Stimulated activated CD8-positive, alpha-beta memory T cell treated with anti-CD3 and anti-CD28 coated beads, Interleukin-7, amount 100 ng/mL, for 48 hours (primary cell): ENCODE measurements around the gene LRRC59.
A peak's percentile ranks its signal among the peaks of the same experiment; 100 is the strongest.

ENCODE experiments used
- DNase-seq, 2 donors: peaks; one replicate each; pipeline ENCODE4 v3.0.0-alpha.2; 2020; ENCODE audit warnings: low read depth in 1 of 2; ENCODE audit errors: extremely low read depth in 1 of 2

LRRC59 gene

DNA sequence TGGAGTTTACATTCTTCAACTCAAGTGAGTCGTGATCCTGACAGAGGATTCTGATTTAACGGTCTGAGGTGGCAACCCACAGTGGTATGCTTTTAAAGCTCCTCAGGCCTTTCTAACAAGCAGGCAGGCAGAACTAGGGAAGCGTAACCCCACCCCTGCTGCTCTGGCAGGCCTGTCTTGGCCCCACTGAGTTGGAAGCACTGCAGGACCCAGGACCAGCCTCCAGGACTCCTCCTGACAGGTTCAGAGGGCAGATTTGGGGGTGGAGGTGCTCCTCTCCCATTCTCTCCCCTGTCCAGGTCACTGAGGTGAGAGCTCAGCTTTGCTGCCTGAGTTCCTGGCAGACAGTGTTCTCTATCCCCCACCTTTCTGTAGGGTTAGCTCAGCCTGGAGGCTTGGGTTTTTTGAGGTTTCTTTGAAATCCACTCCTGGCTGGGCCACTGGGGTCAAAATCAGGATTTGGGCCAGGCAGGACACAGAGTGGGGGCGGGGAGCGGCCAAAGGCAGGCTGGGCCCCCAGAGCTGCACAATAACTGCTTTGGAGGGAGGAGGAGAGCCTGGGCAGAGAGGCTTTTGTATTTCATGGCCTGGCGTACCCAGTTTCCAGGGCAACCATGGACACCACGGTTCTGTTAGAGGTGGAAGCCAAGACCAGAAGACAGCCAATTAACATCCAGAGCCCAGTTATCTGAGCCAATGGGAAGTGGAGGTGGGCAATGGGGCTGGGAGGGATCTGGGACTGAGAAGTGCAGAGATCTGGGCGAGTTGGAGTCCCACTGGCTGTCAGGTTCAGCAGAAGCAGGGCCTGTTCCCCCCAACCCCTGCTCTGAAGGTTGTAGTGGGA is 33.9 kb downstream of the LRRC59 start:
- no peak for DNase-seq

DNA sequence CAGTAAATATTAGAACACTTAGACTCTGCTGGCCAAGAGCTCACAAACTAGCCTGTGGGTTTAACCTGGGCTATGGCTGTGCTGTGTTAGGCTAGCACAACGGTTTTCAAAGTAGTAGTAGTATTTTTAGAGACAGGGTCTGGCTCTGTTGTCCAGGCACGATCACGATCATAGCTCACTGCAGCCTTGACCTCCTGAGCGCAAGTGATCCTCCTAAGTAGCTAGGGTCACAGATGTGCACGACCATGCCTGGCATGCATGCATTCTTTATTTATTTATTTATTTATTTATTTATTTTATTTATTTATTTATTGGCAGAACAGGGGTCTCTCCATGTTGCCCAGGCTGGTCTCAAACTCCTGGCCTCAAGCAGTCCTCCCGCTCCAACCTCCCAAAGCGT is 34.7 kb downstream of the LRRC59 start:
- DNase-seq: no peak

DNA sequence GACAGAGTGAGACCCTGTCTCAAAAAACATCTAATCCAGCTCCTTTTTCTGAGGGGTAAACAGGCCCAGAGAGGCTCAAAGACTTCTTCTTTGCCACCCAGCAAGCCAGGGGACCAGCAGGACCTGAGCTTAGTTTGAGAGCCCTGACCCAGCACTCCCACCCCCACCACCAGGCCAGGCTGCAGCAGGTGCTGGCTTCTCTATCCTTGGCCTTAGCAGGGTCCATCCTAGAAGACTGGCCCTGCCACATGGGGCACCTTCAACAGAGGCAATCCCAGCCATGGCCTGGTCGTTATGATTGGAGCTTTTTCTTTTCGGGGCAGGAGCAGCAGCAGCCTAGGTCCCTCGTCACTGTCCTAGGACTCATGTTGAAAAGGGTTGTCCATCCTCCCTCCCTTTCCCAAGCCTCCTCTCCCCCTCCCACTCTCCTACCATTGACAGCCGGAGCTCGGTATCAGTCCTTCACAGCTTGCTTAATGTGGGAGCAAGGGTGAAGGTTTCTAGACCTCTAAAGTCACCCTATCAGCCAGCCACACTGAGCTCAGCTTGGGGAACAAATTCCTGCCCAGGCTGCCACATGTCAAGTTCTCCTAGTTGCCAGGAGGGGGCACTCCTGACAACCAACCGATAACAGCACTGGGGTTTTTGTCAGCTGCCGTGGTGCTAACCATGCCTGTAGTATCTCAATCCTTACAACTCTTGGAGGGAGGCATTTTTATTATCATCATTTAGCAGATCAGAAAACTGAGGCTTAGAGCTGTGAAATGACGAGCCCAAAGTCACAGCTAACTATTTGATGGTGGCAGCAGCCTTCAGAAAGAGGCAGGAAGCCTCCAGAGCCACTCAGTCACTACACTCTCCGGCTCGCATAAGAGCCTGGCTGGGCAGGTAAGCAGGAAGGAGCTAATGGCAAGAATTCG is 35.5 kb downstream of the LRRC59 start:
- peak in 1 of 2 donors; percentile 25 for DNase-seq

DNA sequence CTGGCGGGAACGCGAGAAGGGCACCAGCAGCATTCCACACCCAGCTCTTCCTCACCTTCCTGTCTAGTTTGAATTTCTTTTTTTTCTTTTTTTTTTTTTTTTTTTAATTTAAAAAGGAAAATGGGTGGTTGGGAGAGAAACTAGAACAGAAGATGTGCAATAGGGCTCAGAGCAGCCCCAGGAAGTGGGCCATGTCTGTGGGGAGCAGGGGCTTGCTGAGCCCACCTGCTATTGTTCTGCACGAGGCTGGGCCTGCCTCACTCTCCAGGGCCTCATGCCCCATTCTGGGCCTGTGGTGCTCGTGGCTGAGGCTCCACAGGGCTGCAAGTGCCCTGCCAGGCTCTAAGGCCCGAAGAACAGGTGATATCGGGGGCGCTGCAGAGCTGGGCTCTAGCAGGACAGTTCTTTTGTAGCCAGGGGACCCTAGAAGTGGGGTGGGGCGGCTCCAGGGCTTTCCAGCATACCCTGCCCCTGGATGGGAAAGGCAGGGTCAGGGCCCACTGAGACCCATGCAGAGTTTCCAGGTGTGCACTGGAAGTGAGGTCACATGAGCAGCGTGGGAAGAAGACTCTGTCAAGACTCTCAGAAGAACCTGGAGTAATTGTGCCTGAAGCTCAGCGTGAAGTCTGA is 36.7 kb downstream of the LRRC59 start:
- DNase-seq: no peak

DNA sequence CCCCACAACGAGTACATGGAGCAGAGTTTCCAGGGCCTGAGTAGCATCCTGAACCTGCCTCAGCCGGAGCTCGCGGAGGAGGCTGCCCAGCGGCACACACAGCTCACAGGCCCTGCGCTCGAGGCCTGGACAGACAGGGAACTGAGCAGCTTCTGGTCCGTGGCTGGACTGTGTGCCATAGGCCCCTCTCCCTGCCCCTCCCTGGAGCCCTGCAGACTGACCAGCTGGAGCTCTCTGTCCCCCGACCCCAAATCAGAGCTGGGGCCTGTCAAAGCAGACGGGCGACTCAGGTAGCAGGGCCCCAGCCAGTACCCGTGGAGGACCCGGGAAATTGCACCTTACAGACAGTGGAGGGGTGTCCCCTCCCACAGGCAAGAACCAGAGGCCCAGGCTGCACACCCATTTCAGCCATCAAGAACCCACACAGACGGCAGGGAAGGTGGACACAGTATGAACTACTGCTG is 37.3 kb downstream of the LRRC59 start:
- no peak for DNase-seq

DNA sequence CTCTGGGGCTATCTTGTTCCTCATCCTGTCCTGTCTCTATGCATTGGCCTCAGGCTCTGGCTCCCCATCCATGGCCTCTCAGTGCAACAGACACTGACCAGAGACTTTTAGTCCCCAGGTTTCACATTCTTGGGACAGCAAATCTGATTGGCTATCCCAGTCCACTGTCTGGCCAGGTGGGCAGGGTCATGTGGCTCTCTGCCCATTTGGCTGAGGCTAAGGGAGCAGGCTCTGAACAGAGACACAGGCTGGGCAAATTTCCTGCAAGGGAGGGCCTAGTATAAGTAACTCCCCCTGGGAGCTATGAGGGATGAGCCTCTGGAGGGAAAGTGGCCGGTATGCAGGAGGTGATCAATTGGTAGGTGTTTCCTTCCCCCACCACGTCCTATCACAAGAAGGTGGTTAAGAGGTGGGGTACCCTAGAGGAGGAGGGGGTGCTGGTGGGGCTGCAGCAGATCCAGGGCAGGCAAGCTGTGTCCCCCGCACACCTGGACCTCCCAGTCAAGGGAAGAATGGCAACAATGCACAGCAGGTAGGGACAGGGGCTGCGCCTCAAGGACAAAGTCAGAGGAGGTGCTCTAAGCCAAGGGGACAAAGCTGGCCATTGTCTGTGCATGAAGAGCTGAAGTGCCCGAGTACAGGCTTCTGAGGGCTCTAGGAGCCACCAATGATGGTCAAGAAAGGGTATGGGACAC is 38.2 kb downstream of the LRRC59 start:
- no peak for DNase-seq

DNA sequence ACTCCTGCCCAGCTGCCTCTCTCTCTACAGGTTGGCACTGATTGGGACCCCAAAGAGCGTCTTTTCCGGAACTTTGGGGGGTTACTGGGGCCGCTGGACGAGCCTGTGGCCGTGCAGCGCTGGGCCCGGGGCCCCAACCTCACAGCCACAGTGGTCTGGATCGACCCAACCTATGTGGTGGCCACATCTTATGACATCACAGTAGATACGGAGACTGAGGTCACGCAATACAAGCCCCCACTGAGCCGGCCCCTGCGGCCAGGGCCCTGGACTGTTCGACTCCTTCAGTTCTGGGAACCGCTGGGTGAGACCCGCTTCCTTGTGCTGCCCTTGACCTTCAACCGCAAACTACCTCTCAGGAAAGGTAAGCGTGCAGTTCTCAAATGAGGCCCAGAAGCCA is 39.1 kb downstream of the LRRC59 start:
- no peak for DNase-seq

DNA sequence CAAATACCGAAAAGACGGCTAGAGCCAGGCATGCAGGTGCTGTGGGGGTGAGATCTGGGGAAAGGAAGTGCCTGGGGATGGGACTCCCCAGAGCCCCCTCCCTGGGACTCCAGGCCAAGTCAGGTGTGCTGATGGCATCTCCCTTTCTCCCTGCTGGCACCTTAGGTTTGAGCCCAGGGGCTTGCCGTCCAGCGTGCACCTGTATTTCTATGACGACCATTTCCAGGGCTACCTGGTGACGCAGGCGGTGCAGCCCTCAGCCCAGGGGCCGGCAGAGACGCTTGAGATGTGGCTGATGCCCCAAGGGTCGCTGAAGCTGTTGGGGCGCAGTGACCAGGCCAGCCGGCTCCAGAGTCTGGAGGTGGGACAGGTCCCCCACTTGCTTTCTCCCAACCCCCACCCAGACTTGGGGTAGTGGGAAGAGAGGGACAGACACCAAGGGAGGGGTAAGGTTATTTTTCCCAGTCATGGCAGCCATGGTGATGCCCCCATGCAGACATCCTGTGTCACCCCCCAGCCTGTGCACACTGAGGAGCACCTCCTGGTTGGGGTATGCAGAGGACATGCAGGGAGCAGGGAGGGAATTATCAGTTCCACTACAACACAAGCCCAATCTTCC is 40.3 kb downstream of the LRRC59 start:
- DNase-seq: no peak

DNA sequence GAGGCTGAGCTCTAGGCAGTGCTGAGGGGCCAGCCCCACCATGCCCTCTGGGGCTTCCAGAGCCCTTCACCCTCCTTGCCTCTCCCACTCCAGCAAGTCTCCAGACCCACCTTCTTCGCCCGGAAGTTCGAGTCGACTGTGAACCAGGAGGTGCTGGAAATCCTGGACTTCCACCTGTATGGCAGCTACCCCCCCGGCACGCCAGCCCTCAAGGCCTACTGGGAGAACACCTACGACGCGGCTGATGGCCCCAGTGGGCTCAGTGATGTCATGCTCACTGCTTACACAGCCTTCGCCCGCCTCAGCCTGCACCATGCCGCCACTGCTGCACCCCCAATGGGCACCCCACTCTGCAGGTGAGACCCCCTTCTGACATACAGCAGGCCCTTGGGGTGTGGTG is 40.9 kb downstream of the LRRC59 start:
- DNase-seq: no peak

DNA sequence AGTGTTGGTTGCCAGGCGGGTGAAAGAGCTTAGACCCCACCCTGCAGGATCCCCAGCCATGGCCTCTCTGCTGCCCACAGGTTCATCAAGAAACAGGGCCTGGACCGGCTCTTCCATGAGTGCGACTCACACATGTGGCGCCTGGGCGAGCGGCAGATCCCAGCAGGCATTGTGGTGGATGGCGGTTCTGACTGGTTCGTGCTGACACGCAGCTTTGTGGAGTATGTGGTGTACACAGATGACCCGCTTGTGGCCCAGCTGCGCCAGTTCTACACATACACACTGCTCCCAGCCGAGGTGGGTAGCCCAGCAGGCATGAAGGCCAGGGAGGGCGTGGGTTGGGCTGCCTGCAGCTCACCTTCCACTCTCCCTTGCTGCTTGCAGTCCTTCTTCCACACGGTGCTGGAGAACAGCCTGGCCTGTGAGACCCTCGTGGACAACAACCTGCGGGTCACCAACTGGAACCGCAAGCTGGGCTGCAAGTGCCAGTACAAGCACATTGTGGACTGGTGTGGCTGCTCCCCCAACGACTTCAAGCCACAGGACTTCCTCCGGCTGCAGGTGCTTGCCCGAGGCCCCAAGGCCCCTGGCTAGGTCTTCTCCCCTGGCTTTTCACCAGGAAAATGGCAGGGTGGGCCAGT is 41.5 kb downstream of the LRRC59 start:
- DNase-seq: no peak

DNA sequence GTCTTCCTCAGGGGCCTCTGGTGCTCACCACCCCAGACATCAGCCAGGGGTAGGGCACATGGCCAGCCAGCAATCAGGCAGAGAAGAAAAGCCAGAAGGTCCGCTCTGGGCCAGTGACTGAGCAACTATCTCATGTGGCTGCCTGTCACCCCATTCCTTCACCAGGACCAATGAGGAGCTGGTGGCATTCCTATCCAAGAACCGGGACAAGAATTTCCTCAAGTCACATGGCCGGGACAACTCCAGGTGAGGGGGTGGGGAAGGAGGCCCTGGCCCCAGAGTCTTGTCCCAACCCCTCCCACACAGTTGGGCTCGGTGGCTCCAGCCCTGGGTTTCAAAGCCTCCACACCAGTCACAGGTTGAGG is 42.0 kb downstream of the LRRC59 start:
- DNase-seq: no peak

DNA sequence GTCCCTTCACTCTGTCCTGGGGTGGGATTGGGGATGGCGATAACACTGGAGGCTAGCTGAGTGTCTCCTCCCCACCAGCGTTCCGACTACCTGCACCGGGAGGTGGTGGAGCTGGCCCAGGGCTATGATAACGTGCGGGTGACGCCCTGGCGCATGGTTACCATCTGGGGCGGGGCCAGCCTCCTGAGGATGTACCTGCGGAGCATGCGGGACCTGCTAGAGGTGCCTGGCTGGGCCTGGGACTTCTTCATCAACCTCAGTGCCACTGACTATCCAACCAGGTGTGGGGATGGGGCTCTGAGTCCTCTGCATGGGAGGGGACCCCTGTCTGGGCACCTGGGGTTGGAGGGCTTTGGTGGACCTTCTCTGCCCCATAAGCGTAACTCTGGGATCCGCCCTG is 42.5 kb downstream of the LRRC59 start:
- no peak for DNase-seq

DNA sequence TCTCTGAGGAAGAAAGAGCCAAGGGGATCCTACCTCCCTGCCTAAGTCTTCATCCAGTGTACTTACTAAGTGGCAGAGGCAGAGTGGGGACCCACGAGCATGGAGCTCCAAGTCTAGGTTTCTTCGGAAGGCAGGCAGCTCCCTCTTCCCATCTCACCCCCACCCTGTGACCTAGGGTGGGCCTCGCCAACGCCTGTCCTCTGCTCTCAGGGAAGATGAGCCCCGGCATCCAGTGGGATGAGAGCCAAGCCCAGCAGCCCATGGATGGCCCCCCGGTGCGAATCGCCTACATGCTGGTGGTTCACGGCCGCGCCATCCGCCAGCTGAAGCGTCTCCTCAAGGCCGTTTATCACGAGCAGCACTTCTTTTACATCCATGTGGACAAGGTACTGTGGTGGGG is 43.1 kb downstream of the LRRC59 start:
- DNase-seq: no peak

DNA sequence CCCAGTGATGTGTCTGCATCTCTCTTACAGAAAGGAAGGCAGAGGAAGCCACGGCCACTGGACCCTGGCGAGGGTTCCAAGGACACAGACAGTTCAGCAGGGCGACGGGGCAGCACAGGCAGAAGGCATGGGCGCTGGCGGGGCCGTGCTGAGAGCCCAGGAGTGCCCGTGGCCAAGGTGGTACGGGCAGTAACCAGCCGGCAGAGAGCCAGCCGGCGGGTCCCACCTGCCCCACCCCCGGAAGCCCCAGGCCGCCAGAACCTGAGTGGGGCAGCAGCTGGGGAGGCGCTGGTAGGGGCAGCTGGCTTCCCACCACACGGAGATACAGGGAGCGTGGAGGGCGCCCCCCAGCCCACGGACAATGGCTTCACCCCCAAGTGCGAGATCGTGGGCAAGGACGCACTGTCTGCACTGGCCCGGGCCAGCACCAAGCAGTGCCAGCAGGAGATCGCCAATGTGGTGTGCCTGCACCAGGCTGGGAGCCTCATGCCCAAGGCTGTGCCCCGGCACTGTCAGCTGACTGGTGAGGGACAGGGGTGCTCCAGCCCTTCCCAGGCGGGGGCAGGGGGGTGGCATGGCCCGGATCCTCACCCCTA is 43.6 kb downstream of the LRRC59 start:
- no peak for DNase-seq

DNA sequence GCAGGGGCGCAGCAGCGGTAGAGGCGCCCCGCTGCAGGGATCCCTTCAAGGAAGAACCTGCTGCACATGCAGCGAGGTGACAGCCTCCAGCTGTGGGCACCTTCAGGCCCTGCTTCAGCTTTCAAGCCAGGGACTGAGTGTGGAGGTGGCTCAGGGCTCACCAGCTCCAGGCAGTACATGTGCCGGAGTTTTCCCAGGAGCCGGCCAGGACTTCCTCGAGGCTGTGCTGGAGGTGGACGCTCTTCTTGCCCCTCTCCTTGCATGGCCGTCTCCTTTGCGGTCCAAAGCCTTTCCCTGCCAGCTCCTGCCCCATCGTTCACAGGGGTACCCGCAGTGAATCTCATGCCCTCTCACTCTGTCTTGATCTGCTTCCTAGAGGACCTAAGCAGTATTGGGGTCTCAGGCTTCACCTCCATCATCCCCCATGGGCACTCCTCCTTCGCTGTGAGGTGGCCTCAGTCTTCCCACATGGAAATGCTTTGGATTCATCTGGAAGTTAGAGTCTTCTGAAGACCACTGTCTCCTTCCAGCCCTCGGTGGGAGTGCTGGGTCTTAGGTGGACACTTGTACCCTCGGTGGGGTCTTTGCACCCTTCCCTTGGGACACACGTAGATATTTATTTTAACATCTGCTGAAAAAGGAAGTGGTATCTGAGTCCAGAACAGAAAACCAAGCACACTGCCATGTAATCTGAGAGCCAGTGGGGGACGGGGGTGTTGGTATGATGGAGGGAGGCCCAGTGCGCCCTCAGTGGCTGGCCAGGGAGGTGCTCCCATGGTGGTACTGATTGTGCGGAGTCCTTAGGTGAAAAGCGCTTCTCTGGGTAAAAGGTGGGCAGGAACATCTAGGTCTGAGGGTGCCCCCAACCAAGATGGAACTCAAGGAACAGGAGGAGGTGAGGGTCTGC is 44.4 kb downstream of the LRRC59 start:
- no peak for DNase-seq

DNA sequence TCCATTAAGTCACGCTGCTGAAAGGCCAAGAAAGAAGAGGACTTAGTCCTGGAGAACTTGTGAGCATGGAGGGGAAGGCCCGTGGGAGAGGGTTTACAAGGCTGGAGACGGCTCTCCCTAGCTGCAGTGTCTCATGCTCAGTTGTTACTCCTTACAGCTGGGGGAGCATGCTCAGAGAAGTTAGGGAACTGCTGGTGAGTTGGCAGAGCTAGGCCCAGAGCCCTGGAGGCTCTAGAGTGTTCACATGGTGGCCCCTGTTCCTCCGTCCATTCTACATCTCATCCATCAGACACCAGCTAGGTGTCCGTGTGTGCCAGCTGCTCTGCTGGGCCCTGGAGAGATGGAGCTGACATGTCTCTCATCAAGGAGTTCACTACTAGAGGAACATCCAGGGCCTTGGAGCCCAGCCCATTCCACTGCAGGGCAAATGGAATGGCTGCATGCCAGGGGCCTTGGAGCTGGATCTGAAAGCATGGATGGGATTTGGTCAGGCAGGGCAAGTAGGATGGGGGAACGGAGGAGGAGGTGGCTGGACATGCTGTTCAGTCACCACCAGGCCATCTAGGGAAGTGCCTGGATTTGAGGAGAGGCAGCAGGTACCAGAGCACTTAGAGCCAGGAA is 45.1 kb downstream of the LRRC59 start:
- DNase-seq: no peak

DNA sequence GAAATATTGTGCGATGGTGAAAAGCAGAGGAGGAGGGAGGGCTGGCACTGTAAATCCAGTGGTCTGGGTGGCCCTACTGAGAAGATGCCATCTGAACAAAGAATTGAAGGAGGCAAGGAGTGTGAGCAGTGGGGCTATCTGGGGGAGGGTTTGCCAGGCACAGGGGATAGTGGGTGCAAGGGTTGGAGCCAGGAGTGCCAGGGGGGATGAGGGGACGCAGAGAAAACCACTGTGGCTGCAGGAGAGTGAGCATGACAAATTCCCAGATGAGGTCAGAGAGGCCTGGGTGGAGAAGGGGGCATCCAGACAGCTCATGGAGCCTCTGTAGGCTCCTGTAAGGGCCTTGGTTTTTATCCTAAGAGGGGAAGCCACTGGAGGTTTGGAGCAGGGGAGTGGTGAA is 46.6 kb downstream of the LRRC59 start:
- no peak for DNase-seq

DNA sequence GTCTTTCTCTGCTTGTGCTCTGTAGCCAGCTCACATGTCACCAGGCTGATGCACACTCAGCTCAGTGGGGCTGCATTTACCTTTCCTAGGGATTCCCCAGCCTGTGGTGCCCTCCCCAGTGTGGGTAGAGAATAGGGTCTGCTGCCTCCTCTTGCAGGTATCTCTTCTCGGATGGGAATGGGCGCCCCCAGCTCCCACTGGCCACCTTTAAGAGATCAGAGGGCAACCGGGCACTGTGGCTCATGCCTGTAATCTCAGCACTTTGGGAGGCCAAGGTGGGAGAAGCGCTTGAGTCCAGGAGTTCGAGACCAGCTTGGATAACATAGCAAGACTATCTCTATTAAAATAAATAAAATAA is 48.1 kb downstream of the LRRC59 start:
- DNase-seq: no peak
